ENCODE results near the gene TPPP.

The TPPP gene

DNA sequence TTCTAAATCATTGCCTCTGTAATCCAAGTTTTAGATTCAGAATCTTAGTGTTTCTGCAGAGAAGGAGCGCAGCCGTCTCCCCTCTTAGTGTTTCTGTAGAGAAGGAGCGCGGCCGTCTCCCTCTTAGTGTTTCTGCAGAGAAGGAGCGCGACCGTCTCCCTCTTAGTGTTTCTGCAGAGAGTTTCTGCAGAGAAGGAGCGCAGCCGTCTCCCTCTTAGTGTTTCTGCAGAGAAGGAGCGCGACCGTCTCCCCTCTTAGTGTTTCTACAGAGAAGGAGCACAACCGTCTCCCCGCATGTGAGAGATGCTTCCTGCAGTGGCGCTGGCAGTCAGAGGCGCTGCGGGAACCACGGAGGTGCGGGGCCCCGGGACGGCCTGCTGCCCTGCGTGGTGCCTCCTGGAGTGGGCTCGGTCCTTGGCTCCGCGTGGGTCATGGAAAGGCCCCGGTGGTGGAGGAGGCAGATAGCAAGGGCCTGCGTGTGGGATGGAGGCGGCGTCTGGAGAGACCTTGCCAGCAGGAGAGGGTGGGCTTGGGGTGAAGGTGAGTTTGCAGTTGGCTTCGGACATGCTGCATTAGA, 70.1 kb downstream of the TPPP start:
- no peak for DNase-seq

GRCh38 chr5:622359-622758, 70.8 kb downstream of the TPPP start:
- DNase-seq = no peak

- no peak for DNase-seq
These were observed 71.8 kb downstream of the TPPP start for GRCh38 chr5:621341-621761.

GRCh38 chr5:620586-621180, 72.5 kb downstream of the TPPP start:
- DNase-seq = no peak

- DNase-seq = no peak
These were observed 73.0 kb downstream of the TPPP start for GRCh38 chr5:620152-620551.

DNA sequence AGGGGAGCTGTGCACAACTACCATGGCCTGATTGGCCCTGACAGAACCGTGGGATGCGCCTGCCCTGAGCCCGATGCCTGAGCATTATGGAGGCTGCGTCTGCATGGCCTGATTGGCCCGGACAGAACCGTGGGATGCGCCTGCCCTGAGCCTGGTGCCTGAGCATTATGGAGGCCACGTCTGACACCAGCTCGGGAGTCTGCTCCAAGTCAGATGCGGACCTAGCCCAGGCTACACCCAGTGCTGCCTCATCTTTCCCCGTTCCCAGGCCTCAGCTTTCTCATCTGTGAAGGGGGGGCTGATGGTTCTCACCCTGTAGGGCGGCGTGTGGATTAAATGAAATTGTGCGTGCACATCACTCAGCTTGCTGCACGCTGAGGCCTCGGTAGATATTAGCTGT, 73.7 kb downstream of the TPPP start:
- no peak for DNase-seq

DNA sequence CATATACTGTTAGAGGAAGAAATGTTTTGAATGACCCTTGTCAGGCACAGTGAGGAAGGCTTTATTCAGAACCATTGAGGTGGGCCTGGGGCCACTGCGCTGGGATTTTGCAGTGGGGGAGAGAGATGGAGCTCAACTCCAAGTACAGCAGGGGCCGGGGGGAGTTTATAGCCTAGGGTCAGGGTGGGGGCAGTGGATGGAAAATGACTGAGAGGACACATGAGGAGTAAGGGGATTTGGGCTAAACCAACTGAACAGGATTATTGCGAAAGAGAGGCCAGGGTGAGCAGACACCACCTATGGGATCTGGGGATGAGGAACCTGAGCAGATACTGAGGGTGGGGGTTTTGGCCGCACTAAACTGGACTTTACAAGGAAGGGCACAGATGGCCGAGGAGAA, 74.7 kb downstream of the TPPP start:
- no peak for DNase-seq

- no peak for DNase-seq
These were observed 75.3 kb downstream of the TPPP start for GRCh38 chr5:617896-618295.

GRCh38 chr5:616484-617039, 76.6 kb downstream of the TPPP start:
- DNase-seq = no peak

GRCh38 chr5:612498-613424, 80.4 kb downstream of the TPPP start:
- DNase-seq = no peak

DNA sequence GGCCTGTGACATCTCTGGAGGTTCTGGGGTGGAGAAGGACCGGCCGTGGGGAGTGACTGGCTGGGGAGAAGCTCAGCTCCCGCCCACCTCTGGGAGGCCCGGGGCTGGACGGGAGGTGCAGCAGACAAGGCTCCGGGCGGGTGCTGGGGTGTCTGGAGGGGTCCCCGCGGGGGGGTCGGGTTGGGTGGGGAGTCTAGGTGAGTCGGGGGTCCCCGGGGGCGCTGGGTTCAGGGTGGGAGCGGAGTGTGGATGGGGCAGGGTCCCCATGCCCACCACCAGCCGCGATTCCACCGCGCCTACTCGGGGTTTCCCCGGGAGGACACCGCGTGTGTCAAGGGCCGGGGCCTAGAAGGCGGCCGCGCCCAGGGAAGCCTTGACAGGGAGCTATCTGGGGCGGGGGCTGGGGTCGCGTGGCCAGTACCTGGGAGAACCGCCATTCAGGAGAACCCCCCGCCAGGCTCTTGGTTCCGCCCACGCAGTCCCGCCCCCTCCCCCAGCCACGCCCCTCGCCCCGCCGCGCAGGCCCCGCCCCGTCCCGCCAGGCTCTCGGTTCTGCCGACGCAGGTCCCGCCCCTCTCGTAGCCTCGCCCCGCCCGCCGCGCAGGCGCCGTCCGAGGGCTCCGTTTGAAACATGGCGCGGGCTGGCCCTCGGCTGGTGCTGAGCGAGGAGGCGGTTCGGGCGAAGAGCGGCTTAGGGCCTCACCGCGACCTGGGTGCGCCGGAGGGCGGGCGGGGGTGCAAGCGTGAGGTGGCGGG, 81.2 kb downstream of the TPPP start, which contains the start of gene CEP72:
Gene CEP72 (plus strand): TSS at position 610 of the 756 bp plus-strand sequence. CDS start 22 bp downstream, at position 632.
- peak; percentile 84 for DNase-seq

GRCh38 chr5:610744-611730, 82.1 kb downstream of the TPPP start:
- DNase-seq = no peak

GRCh38 chr5:610011-610743, 83.0 kb downstream of the TPPP start:
- DNase-seq = no peak
